HG03342 (cell line): ENCODE data around the gene HEMGN.
A peak's percentile ranks its signal among the peaks of the same experiment; 100 is the strongest.
"Not testable (repeated sequence)": the region's sequence is repeated elsewhere in the genome, so short reads cannot be mapped to it uniquely, and the experiment has no call there.

Source experiments
- ATAC-seq: cut with Tn5 transposase; IDR thresholded peaks from one replicate; pipeline ENCODE4 v1.9.1; 2021; ENCODE audit warnings: mild to moderate bottlenecking, moderate library complexity; ENCODE audit not compliant: unreplicated experiment

HEMGN gene

DNA sequence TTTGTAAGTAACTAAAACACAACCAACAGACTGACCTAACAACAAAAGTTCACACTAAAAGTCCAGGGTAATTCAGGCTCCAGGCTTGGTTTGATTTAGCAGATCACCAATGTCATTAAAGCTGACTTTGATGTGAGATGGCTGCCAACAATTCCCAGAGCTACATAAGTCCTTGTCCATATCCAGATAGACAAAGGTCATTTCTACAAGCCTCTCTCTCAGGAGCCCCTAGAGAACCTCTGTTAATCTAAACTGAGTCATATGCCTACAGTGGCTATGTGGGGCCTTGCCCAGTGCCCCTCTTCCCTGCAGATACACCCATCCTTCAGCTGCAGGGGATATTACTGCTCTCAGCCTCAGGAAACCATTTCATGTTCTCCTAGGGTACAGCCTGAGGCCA lies 26.9 kb upstream of the HEMGN start:
- ATAC-seq = no peak

DNA sequence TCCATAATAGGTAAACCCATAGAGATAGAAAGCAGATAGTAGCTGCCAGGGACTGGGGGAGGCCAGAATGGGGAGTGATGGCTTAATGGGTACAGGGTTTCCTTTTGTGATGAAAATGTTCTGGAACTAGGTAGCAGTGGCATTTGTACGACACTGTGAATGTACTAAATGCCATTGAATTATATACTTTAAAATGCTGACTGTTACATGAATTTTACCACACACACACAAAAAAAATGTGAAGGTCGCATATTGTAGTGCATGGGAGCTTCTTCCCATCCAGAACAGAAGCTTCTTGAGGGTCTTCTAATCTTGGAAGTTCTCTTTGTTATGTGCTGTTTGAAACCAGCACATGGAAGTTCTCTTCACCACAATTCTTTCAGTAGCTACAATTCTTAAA lies 25.3 kb upstream of the HEMGN start:
- no peak for ATAC-seq

GRCh38 chr9:97962575-97962974 lies 24.6 kb upstream of the HEMGN start:
- ATAC-seq = no peak

- no peak for ATAC-seq
These were observed 24.2 kb upstream of the HEMGN start for GRCh38 chr9:97962136-97962535.

- no peak for ATAC-seq
These were observed 23.4 kb upstream of the HEMGN start for GRCh38 chr9:97961361-97961760.

DNA sequence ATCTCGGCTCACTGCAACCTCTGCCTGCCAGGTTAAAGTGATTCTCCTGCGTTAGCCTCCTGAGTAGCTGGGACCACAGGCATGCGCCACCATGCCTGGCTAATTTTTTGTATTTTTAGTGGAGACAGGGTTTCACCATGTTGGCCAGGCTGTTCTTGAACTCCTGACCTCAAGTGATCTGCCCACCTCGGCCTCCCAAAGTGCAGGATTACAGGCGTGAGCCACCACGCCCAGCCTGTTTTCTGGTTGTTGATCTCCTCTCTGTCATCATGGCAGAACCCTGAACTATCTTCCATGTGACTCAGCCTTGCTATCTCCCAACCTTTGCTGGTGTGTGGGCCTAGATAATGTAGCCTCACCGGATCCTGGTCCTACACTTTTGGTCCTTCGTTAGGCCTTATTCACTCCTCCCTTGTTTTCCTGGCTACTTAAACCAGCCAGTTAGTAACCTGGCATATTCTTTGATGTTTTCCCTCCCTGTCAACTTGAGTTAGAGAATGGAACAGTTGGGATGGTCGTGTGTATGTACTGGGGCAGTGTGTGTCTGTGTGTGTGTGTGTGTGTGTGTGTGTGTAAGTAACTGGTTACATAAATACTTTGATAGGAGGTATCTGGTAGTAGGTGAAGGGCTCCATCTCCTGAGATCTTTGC lies 22.8 kb upstream of the HEMGN start:
- ATAC-seq = not testable (repeated sequence)

DNA sequence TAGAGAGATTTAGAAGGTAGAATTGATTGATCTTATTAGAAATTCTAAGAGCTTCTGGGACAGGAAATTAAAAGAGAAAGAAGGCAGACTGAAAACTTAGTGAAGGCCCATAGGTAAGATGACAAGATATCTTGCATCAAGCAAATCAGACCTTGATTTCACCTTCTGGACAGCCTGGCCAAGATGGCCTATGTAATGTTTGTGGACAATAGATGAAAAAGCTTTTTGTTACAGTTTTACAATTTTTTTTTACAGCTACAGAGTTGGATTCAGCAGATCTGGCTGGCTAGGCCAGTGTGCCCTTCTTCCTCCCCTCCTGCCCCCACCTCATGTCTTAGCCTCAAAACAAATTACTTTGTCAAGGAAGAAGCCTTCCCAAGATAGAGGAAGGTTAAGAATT lies 21.6 kb upstream of the HEMGN start:
- ATAC-seq = no peak

GRCh38 chr9:97958812-97959511 lies 21.0 kb upstream of the HEMGN start:
- no peak for ATAC-seq

DNA sequence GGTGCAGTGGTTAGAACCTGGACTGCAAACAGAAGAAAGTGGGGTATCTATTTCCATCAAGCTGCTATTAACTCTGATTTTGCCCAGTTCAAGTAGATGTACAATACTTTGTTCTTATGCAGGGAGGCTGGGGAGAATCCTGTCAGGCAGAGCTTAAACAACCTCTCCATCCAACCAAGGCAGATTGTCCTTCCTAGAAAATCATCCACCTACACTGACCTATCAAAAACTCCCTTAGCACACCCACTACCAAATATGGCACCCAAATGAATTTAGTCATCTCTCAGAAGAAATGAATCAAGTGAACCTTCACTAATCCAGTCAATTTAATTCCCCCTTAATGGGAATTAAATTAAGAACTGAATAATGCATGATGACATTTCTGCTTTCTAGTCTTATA lies 18.4 kb upstream of the HEMGN start:
- ATAC-seq = no peak

DNA sequence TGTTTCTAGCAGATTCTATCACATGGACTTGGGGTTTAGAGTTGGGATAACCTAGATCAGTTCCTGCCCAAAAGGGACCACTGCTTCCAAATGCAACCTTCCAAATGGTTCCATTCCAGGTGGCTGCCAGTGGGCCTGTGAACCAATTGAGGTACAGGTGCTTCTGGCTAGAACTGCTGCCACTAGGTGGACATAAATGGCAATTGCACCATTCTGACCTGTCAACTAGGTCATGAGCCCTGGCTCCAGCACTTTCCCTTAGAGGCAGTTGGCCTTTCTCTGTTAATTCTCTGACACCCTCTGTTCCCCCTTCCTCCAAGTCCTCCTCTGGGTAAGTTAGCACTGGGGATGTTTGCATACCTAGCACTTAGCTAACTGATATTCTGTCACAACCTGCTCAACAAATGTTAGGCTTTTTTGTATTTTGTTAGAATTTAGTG lies 16.6 kb upstream of the HEMGN start:
- ATAC-seq = peak; percentile 84

- ATAC-seq = not testable (repeated sequence)
These were observed 12.9 kb upstream of the HEMGN start for GRCh38 chr9:97950873-97951272.

DNA sequence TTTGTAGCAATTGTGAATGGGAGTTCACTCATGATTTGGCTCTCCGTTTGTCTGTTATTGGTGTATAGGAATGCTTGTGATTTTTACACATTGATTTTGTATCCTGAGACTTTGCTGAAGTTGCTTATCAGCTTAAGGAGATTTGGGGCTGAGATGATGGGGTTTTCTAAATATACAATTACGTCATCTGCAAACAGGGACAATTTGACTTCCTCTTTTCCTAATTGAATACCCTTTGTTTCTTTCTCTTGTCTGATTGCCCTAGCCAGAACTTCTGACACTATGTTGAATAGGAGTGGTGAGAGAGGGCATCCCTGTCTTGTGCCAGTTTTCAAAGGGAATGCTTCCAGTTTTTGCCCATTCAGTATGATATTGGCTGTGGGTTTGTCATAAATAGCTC lies 9.1 kb upstream of the HEMGN start:
- ATAC-seq = not testable (repeated sequence)

DNA sequence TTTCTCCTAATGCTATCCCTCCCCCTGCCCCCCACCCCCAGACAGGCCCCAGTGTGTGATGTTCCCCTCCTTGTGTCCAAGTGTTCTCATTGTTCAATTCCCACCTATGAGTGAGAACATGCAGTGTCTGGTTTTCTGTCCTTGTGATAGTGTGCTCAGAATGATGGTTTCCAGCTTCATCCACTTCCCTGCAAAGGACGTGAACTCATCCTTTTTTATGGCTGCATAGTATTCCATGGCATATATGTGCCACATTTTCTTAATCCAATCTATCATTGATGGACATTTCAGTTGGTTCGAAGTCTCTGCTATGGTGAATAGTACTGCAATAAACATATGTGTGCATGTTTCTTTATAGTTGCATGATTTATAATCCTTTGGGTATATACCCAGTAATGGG lies 7.5 kb upstream of the HEMGN start:
- not testable (repeated sequence) for ATAC-seq

DNA sequence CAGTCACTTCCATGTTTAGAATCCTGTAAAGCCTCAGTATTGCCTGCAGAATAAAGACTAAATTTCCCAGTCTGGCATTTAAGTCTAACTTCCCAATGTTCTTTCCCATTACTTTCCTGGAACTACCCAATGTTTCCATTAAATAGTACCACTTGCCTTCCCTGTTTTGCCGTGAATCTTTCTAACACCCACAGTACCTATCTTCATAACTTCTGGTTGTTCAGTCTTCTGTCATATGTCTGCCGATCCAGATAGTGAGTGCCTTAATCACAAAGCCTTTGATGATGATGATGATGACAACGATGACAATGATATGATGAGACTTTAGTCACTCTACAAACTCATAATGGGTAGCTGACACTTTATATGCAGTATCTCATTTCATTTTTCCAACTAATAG lies 6.6 kb upstream of the HEMGN start:
- ATAC-seq = no peak

DNA sequence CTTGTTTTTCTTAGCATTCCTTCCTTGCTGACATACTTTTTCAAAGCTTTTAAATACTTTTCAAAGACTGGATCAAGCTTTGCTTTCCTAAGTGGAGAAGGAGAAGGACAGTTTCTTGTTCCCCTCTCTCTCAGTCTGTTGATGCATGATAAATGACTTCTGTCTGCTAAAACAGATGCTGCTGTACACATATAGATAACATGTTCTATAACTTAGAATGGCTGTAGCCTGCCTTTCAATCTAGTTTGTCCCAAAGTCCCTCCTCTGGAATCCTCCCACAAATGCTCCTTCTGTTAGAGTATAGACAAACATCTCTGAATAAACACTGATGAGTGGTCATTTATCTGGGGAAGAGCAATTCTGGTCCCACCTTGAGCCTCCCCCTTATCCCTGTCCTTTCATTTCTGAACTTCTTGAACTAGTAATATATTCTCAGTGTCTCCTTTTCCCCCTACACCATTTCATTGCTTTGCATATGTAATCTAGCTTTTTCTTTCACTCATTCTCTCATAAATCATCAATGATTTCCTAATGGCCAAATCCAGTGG lies 5.4 kb upstream of the HEMGN start:
- ATAC-seq = no peak

- no peak for ATAC-seq
These were observed 3.4 kb upstream of the HEMGN start for GRCh38 chr9:97941323-97941722.

GRCh38 chr9:97940741-97941140 lies 2.8 kb upstream of the HEMGN start:
- ATAC-seq = no peak

- no peak for ATAC-seq
These were observed 2.3 kb upstream of the HEMGN start for GRCh38 chr9:97940233-97940632.

GRCh38 chr9:97936998-97937397 lies 974 bp downstream of the HEMGN start:
- ATAC-seq = no peak

DNA sequence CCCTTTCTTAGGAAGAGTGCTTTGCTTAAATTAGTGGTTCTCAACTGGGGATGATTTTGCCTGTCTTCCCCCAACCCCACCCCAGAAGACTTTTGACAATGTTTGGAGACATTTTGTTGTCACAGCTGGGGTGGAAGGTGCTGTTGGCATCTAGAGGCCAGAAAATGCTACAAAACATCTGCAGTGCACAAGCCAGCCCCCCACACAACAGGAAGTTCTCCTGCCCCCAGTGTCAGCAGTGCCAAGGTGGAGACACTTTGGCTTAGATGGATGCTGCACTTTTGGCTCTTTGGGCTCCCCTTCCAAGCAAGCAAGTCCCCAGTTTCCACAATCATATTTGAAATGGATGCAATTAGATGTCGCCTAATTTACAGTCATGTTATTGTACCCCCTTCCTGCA lies 2.7 kb downstream of the HEMGN start:
- no peak for ATAC-seq

GRCh38 chr9:97934321-97935115 lies 3.5 kb downstream of the HEMGN start:
- ATAC-seq = no peak
